CD4-positive, alpha-beta T cell treated with Interferon gamma for 1 hour (primary cell): ENCODE measurements around the gene MTCL3.

Source experiments
- DNase-seq: peaks from one replicate; pipeline ENCODE4 v3.0.0-alpha.2; 2020

Gene MTCL3

DNA sequence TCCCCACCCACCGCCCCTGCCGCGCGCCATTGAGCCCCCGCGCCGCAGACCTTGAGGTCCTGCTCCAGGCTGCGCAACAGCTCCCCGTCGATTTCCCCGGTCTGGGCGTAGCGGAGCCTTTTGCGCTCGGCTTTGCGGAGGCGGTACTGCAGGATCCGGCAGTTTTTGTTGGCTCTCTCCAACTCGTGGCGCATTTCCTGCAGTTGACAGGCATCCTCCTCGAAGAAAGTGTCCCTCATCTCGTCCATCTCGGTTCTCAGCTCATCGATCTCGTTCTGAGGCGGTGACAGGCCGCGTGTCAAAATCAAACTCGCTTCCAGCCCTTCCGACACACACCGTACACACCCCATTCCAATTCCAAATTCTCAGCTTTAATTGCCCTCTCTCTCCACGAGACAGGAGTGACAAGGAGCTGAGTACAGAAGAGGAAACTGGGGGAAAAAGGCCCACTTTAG lies 4.3 kb downstream of the MTCL3 start:
- DNase-seq, result peak; percentile 9

DNA sequence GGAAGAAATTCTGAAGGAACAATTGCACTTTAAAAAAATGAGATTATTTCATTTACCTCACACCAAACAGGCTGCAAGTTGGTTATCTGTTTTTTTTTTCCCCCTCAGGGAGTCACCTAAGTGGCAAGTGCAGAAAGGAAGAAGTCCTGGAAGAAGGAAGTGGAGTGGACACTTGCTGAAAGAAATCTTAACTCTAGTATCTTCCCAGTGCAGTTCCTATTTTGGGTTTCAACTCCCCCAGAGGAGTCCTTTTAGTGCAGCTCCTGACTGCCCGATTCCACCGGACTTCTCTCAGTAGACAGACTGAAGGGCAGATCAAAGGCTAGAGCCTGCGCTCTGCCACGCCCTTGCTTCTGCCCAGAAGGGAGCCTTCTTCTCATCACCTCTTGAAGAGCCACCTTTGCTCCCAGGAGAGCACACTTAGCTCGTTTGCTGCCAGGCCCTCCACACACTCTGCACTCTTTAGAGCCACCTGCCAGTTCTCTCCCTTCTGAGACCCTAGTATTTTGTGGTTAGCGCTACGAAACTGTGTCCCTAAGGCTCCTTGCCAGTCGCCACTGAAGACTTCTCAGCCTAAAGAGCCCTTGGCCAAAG lies 4.9 kb downstream of the MTCL3 start:
- no peak for DNase-seq

- no peak for DNase-seq
Observed at GRCh38 chr6:127513425-127513824, 5.7 kb downstream of the MTCL3 start.

DNA sequence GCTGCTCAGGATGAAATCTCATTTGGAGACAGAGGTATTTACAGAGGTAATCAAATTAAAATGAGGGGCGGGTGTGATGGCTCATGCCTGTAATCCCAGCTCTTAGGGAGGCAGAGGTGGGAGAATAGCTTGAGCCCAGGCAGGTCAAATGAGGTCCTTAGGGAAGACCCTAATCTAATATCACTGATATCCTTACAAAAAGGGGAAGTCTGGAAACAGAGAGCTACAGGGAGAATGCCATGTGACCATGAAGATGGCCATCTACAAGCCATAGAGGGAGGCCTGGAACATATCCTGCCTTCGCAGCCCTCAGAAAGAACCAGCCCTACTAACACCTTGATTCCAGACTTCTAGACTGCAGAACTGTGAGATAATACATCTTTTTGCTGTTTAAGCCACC lies 8.3 kb downstream of the MTCL3 start:
- no peak for DNase-seq

DNA sequence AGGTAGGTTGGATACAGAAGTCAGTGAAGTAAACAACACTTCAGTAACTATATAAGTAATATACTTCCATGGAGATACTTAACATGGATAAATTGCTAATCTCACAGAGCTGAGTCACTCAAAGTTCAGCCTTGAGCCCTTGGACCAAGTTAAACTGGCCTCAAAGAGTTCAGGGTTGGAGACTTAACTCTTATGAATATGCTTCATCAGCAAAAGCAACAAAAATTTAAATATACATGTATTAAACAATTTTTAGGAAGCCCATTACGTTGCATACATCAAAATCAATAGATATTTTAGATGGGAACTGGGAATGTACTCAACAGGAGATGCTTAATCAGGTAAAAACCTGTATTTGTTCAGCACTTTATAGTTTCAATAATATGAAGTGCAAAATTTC lies 12.2 kb downstream of the MTCL3 start:
- no peak for DNase-seq

- no peak for DNase-seq
Observed at GRCh38 chr6:127503022-127503421, 16.1 kb downstream of the MTCL3 start.

DNA sequence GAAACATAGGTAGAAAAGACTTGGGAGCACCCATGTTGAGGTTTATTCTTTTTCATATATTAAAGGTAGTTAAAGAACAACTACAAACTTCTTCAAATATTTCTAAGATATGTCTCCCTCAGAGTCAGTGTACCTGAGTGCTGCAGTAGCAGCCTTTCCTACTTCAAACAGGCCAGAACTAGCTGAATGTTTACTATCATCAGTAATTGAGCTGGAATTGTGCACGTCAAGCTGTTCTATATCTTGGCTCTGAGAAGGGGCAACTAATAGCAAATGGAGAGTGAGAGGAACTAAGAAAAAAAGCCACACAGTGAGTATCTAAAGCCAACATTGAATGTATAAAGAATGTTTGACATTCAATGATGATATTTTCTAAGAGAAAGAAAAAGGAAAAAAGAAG lies 21.7 kb downstream of the MTCL3 start:
- no peak for DNase-seq

DNA sequence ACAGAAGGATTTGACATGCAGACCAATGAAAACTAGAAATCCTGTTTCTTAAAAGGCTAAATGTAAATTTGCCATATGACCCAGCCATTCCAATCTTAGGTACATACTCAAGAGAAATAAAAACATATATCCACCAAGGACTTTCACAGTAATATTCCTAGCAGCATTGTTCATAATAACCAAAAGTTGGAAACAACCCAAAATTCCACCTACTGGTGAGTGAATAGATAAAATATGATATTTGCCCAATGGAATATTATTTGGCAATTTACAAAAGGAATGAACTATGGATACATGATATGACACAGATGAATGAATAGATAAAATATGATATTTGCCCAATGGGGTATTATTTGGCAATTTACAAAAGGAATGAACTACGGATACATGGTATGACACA lies 22.7 kb downstream of the MTCL3 start:
- no peak for DNase-seq

DNA sequence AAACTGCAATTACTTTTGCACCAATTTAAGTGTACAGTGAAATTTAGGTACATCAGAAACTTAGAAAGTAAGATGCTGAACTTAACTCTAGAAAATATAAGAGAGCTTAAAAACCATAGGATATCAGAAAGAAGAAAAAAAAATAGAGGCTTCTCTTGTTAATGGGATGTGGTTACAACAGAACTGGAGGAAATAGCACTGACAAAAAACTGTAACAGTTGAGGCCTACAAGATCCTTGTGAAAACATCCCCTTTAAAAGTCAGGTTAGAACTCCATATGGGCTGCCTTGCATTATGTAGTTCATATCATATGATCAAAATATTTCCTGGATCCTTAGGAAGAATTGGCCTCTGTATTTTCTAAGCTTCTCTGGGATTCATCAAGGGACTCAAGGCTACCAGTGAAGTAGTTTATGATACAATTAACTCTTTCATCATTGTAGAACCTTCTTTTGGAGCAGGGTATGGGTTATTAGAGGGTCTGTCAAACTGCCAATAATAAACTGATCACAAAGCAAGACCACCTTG lies 24.8 kb downstream of the MTCL3 start:
- no peak for DNase-seq

GRCh38 chr6:127489248-127489647 lies 29.9 kb downstream of the MTCL3 start:
- no peak for DNase-seq

- no peak for DNase-seq
Observed at GRCh38 chr6:127486934-127487333, 32.2 kb downstream of the MTCL3 start.

- DNase-seq, result no peak
Observed at GRCh38 chr6:127484212-127484863, 34.8 kb downstream of the MTCL3 start.

DNA sequence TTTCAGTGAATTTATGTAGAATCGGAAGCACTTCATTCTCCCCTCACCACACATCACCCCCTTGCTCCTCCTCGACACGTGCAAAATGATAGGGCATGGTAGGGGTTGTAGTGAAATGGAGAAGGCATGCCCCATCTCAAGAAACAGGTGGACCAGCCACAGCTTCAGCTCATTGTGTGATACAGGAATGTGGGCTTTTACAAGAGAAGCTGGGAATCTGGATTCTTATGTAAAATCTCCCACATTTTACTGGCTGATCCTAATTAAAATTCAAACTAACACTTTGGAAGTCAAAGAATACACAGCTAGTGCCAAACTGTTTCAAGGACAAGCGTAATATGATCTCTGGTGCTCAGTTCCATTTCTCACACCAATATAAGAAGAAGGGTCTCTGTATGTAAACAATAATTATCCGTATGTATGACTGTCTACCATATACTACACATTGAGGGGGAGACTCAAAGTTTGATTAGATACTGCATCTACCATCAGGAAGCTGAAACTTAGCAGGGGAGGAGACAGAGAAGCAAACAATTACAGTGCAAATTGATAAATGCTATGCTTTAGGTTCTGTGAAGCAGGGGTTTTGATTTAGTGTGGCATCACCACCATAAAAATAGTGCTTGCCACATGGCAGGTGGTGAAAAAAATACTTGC lies 35.6 kb downstream of the MTCL3 start:
- no peak for DNase-seq

DNA sequence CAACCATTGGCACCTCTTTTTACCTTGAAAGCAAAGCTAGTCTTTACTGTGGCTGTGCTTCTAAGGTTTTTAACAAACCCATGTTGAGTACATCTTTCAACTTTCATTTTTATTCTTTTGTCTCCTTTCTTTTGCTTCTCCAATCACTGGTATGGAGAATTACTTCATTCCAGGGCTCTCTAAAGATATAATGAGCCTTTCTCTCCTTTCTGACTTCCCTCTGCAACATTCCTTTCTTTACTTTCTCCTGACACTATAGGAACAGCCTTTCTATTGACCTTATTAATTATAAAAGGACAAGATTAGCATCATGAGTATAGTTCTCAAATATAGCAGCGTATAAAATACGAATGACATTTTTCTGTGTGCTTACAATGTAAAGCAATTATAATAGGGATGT lies 36.8 kb downstream of the MTCL3 start:
- DNase-seq, result no peak

DNA sequence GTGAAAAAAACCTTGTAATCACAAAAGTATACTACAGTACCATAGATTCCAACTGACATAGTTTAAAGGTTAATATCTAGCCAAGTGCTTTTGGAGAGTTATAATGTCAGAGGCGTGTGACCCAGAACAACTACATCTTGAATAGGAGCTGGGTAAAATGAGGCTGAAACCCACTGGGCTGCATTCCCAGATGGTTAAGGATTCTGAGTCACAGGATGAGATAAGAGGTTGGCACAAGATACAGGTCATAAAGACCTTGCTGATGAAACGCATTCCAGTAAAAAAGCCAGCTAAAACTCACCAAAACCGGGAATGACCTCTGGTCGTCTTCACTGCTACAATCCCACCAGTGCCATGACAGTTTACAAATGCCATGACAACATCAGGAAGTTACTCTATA lies 37.5 kb downstream of the MTCL3 start:
- no peak for DNase-seq

DNA sequence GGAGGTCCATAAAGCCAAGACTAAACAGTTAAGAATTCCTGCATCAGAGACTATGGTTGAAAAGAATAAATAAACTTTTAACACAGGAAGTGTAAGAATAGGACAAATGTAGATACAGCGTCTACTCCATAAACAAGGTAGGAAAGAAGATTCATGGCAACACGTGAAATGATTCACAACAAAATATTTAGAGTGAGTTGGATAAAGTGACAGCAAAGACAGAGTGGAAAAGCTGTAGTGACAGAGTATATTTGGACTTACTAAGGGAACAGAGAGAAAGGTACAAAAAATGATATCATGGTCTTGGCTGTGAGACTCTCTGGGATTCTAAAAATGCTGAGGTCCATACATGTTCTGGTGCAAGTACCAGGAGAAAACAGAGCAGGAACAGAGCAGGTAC lies 38.0 kb downstream of the MTCL3 start:
- DNase-seq, result no peak

DNA sequence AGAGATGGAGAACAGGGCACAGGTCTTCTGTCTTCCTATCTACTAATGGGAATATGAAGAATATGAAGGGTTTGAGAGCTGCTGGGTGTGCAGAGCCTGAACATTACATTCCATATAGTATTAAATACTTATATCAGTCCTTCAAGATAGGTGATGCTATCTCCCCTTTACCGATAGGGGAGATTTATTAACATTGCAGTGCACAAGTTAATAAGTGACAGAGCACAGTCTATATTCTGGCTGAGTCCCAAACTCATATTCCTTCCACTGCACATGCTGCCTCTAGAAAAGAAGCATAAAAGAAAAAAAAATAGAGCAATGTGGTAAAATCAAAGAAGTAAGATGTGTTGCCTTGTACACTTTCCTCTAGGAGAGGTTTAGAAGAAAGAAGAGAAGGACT lies 41.5 kb downstream of the MTCL3 start:
- DNase-seq, result no peak

DNA sequence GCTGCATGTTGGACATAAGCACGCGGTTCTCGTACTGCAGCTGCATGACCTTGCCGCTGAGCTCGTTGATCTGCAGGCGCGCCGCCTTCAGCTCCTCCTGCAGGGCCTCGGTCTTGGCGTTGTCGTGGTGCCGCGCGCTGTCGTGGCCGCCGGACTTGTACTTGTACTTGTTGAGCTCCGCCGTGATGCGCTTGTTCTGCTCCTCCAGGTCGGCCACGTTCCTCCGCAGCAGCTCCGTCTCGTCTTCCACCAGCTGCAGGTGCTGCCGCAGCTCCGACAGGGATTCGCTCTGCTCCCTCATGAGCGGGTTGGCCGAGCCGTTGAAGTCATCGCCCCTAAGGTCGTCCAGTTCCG lies 43.3 kb downstream of the MTCL3 start:
- DNase-seq, result no peak

DNA sequence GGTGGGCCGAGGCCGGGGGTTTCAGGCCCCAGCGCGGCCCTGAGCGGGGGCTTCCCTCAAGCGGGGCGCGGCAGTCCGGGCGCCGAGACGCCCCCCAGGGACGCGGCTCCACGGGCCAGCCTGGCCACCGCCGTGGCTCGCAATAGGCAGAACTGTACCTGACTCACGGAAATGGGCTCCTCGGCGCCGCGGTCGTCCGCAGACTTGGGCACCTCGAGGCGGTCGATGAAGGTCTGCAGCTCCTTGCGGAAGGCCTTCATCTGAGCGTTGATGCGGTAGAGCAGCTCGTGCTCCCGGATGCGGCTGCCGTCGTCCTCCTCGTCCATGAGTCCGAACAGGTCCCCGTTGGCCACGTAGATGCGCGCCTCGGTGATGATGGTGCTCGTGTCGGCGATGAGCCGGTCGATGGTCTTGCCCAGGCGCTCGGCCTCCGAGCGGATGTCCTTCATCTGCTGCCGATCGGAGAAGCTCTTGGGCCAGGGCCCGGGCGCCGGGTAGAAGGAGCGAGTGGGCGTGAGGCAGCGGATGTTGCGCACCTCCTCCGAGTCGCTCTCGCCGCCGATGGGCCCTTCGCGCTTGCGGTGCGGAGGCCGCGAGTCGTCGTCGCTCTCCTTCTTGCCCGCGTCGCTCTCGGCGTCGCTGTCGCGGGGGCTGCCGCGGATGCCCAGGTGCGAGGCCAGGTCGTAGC lies 43.9 kb downstream of the MTCL3 start:
- DNase-seq, result no peak

GRCh38 chr6:127471379-127472255 lies 47.5 kb downstream of the MTCL3 start:
- no peak for DNase-seq

DNA sequence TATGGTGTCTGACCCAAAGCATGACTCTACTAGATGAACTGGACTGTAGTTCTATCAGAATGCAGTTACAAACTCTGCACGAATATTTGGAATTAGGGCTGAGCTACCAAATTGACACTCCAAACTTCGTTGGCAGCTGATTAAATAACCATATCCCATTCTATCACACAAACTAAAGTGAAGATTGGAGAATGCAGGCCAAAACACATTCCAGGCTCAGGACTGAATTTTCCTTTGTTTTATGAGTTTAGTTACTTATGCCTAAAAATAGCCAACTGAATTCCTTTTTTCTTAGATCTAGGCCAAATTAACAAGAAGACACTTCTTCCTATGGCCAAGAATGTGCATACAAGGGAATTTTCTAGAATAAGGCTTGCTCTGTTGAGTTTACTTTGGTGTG lies 50.2 kb downstream of the MTCL3 start:
- DNase-seq, result no peak

DNA sequence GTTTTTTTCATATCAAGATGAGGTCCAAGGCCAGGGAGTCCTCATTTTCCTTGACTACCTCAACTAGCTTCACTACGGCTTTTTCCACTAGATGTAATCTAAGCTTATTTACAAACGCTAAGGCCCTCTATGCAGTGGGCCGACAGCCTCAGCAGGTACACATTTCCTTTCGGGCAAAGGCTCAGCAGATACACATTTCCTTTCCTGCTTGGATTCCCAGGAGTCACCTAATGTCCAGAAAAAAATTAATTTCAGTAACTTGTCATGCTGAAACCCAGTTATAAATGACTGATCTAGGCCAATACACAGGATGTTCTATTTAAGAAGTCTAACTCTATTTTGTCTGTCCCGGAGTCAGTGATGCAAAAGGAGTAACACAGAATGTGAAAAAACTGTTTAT lies 52.7 kb downstream of the MTCL3 start:
- no peak for DNase-seq
